Stimulated activated CD8-positive, alpha-beta memory T cell treated with anti-CD3 and anti-CD28 coated beads, Interleukin-12 subunit alpha, Interleukin-12 subunit beta, amount 100 ng/mL, for 1 hour (primary cell): ENCODE data around the gene KCNS1.
"Not testable (repeated sequence)": the region's sequence is repeated elsewhere in the genome, so short reads cannot be mapped to it uniquely, and the experiment has no call there.

Source experiments
- DNase-seq: peaks from one replicate; pipeline ENCODE4 v3.0.0-alpha.2; 2020; ENCODE audit warnings: low read depth

KCNS1 gene

GRCh38 chr20:45100563-45101245, at the start of gene KCNS1:
Gene KCNS1 (minus strand): TSS chr20:45101127. CDS start chr20:45099236, 1,891 bp downstream.
- no peak for DNase-seq

GRCh38 chr20:45149062-45149461, 48.1 kb upstream of the KCNS1 start:
- DNase-seq = no peak

- DNase-seq = no peak
Measured at GRCh38 chr20:45140836-45141235, 39.9 kb upstream of the KCNS1 start.

- DNase-seq = not testable (repeated sequence)
Measured at GRCh38 chr20:45139733-45140375, 38.9 kb upstream of the KCNS1 start.

- peak; percentile 10 for DNase-seq
Measured at GRCh38 chr20:45138561-45139300, 37.8 kb upstream of the KCNS1 start.

GRCh38 chr20:45136911-45137310, 36.0 kb upstream of the KCNS1 start:
- no peak for DNase-seq

GRCh38 chr20:45128099-45128498, 27.2 kb upstream of the KCNS1 start:
- no peak for DNase-seq

GRCh38 chr20:45124365-45124764, 23.4 kb upstream of the KCNS1 start, which contains the start of gene WFDC12:
Gene WFDC12 (minus strand): TSS chr20:45124465. CDS start chr20:45124447, 18 bp downstream.
- DNase-seq = no peak

GRCh38 chr20:45121388-45121787, 20.5 kb upstream of the KCNS1 start:
- no peak for DNase-seq

- no peak for DNase-seq
Measured at GRCh38 chr20:45119556-45120266, 18.8 kb upstream of the KCNS1 start.

- no peak for DNase-seq
Measured at GRCh38 chr20:45118028-45118427, 17.1 kb upstream of the KCNS1 start.

GRCh38 chr20:45117581-45117980, 16.7 kb upstream of the KCNS1 start:
- no peak for DNase-seq

- DNase-seq = no peak
Measured at GRCh38 chr20:45115829-45116228, 14.9 kb upstream of the KCNS1 start.

- DNase-seq = no peak
Measured at GRCh38 chr20:45115386-45115774, 14.5 kb upstream of the KCNS1 start.

GRCh38 chr20:45114465-45115385, 13.8 kb upstream of the KCNS1 start, which contains the start of gene WFDC5:
Gene WFDC5 (minus strand): TSS chr20:45115174. CDS start chr20:45115083, 91 bp downstream.
- no peak for DNase-seq

- DNase-seq = no peak
Measured at GRCh38 chr20:45113865-45114264, 12.9 kb upstream of the KCNS1 start.

GRCh38 chr20:45112754-45113153, 11.8 kb upstream of the KCNS1 start:
- DNase-seq = no peak

GRCh38 chr20:45111799-45112471, 11.0 kb upstream of the KCNS1 start:
- DNase-seq = no peak

GRCh38 chr20:45111285-45111684, 10.4 kb upstream of the KCNS1 start:
- no peak for DNase-seq

GRCh38 chr20:45110301-45110700, 9.4 kb upstream of the KCNS1 start:
- no peak for DNase-seq

- DNase-seq = no peak
Measured at GRCh38 chr20:45109634-45110033, 8.7 kb upstream of the KCNS1 start.
